GM18867 (cell line): ENCODE results near the gene KCTD7.
"Not testable (repeated sequence)": the region's sequence is repeated elsewhere in the genome, so short reads cannot be mapped to it uniquely, and the experiment has no call there.

Experiments
- ATAC-seq: cut with Tn5 transposase; IDR thresholded peaks from one replicate; pipeline ENCODE4 v1.9.1; 2021; ENCODE audit warnings: mild to moderate bottlenecking, moderate library complexity; ENCODE audit not compliant: unreplicated experiment

KCTD7 gene

GRCh38 chr7:66615699-66616098, 13.0 kb upstream of the KCTD7 start:
- ATAC-seq, result no peak

DNA sequence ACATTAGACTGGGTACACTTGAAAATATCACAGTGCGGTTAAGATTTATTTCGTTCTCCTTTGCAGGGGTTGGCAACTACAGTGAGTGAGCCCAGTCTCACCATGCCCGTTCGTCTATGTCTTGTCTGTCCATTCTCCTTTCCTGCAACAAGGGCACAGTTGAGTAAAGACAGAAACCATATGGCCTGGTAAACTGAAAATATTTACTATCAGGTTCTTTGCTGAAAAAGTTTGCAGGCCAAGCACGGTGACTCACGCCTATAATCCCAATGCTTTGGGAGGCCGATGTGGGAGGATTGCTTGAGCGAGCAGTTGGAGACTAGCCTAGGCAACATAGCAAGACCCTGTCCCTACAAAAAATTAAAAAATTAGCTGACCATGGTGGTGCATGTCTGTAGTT, 11.4 kb upstream of the KCTD7 start:
- no peak for ATAC-seq

DNA sequence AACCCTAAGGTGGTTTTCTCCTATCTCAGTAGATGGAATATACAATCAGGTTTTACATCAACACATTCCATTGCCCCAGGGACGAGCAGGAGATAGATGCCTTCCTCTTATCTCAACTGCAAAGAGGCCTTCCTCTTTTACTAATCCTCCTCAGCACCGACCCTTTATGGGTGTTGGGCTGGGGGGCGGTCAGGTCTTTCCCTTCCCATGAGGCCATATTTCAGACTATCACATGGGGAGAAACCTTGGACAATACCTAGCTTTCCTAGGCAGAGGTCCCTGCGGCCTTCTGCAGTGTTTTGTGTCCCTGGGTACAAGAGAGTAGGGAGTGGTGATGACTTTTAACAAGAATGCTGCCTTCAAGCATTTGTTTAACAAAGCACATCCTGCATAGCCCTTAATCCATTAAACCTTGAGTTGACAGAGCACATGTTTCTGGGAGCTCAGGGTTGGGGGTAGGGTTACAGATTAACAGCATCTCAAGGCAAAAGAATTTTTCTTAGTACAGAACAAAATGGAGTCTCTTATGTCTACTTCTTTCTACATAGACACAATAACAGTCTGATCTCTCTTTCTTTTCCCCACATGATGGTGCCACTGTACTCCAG, 9.2 kb upstream of the KCTD7 start:
- ATAC-seq, result not testable (repeated sequence)

- no peak for ATAC-seq
Observed at GRCh38 chr7:66626331-66626934, 2.2 kb upstream of the KCTD7 start.

DNA sequence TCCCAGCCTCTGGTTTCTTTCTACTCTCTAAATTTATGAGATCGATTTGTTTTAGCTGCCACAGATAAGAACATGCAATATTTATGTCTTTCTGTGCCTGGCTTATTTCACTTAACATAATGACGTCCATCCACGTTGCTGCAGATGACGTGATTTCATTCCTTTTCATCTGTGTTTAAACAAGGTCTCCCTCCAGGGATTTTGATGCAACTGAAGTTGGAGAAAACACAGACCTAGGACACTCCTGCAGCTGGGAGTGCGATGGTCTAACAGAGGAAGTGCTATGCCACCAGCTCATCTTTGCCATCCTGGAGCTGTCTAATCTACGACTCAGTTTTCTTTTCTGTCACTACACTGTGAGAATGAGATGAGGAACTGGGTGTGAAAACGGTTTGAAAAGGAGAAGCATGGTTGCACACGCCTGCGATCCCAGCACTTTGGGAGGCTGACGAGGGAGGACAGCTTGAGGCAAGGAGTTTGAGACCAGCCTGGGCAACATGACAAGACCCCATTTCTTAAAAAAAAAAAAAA, 1.5 kb upstream of the KCTD7 start:
- no peak for ATAC-seq

DNA sequence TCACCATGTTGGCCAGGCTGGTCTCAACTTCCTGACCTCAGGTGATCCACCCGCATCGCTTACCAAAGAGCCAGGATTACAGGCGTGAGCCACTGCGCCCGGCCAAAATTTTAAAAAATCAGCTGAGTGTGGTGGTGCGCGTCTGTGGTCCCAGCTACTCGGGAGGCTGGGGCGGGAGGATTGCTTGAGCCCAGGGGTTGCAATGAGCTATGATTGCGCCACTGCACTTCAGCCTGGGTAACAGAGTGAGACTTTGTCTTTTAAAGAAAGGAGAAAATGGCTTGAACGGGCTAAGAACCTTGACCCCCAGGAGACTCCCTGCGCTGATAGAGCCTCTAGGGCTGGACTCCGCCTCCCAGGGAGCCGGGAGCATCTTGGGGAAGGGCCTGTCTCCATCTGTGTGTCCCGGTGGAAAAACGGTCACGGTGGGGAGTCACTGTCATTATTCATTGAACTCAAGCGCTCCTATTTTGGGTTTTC, 760 bp upstream of the KCTD7 start:
- peak; percentile 0 for ATAC-seq

GRCh38 chr7:66629222-66630062, 761 bp downstream of the KCTD7 start:
- ATAC-seq, result no peak

DNA sequence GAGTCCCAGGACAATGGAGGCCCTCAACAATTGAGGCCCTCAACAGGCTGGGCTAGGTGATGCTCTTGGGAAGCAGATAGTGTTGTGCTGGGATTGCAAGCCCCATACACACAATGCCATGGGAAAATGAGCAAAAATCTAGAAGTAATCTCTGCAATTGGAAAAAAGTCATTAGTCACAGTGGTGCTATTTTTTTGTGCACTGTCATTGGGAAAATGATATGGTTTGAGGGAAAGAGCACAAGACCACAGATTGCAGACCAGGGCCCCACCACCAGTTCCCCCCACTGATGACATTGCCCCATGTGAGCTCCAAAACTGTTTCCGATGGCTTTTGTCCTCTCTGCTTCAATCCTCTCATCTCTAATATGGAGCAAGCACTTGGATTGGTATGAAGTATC, 1.9 kb downstream of the KCTD7 start:
- no peak for ATAC-seq

- ATAC-seq, result no peak
Observed at GRCh38 chr7:66631471-66631870, 2.8 kb downstream of the KCTD7 start.

DNA sequence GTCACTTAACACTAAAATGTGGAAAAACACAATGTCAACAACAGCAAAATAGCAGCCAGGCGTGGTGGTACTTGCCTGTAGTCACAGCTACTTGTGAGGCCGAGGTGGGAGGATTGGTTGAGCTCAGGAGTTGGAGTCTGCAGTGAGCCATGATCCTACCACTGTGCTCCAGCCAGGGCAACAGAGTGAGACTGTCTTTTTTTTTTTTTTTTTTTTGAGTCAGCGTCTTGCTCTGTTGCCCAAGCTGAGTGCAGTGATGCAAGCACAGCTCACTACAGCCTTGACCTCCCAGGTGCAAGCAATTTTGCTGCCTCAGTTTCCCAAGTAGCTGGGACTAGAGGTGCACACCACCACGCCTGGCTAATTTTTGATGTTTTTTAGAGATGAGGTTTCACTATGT, 6.1 kb downstream of the KCTD7 start:
- no peak for ATAC-seq

- ATAC-seq, result peak; percentile 19
Observed at GRCh38 chr7:66635322-66635981, 6.8 kb downstream of the KCTD7 start.

DNA sequence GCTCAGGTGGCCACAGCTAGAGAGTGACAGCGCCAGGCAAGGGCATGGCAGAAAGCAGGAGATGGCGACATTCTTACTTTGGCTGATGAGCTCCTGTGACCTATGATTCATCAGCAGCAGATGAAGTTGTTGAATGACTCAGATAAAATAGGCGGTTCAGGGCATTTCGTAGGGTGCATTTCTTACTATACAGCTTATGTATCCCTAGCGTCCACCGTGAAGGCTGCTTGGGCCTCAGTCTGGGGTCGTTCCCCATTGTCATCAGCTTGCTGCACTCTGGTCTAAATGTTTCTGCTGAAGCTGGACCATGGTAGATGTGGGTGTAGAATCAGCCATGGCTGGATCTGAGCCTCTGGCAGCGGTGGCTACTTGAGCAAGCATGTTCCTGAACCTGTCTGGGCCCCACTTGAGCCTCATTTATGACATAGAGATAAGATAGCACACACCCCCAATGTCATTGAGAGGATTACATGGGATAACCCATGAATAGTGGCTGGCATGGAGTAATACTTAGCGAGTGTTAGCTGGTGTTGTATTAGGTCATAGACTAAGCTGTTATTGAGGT, 7.4 kb downstream of the KCTD7 start:
- peak; percentile 40 for ATAC-seq

DNA sequence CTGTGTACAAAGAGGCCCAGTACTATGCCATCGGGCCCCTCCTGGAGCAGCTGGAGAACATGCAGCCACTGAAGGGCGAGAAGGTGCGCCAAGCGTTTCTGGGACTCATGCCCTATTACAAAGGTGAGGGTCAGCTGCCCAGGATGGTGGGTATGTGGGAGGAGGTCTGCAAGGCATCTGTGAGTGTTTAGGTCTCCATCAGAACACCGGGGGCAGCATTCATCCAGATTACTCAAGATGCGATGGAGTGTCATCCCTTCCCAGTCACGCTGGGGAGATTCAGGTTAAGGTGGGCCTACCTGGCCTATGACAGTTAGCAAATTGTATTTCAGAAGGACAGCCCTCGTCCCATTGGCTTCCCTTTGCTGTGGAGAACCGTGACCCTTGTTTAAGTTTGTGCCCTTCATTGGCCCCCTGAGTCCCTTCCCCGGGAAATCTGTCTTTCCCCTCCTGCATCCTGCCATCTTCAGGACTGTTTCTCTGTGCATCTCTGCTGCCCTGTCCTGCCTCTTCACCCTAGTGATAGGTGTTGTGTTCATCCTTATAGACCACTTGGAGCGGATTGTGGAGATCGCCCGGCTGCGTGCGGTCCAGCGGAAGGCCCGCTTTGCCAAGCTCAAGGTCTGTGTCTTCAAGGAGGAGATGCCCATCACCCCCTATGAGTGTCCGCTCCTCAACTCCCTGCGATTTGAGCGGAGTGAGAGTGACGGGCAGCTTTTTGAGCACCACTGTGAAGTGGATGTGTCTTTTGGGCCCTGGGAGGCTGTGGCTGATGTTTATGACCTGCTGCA, 9.8 kb downstream of the KCTD7 start:
- no peak for ATAC-seq

- ATAC-seq, result no peak
Observed at GRCh38 chr7:66639773-66640172, 11.1 kb downstream of the KCTD7 start.

DNA sequence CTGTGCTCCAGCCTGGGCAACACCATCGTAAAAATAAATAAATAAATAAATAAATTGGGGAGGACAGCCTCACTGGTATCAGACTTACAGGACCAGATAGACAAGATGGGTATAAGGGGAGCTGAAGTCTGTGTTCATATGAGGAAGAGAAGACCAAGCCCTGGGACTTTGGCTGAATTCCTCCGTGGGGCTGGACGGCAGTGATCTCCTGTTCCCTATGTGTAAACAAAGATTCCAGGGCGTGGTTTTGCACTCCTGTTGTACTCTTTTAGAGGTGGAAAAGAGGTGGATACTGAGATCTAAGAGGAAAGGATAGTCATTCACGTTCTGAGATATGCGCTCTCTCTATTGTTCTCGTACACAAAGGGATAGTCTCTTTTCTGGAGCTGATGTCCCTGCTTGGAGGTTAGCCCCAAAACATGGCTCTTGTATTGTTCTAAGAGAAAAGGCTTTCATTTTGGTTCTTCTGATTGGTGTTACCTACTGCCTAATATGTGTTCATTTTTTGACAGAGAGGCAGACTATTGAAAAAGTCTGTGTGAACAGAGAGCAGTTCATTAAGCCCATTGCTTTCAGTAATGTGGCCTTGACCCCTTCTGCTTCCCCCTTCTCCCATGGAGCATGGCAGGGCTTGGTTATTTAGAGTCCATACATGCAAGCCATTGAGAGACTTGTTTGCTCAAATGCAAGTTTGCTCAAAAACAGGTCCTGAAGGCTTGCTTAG, 12.3 kb downstream of the KCTD7 start:
- ATAC-seq, result no peak

- ATAC-seq, result no peak
Observed at GRCh38 chr7:66641526-66641871, 12.8 kb downstream of the KCTD7 start.

DNA sequence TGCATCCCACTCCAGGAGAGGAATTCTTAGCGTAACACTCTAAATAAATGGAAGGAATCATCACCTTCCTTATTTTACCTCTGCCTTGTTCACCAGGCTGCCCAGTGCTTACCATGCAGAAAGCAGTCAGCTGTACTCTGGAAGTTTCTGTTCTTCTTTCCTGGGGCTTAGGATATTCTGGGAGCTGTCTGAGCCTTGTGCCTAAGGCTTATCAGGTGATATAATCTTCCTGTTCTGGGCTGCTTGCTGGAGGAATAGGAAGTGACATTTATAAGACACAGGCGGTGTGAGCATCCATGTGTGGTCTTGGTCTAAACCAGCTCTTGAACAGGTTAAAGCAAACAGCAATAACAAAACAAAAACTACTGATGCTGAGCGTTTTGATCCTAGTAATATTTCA, 13.5 kb downstream of the KCTD7 start:
- no peak for ATAC-seq

DNA sequence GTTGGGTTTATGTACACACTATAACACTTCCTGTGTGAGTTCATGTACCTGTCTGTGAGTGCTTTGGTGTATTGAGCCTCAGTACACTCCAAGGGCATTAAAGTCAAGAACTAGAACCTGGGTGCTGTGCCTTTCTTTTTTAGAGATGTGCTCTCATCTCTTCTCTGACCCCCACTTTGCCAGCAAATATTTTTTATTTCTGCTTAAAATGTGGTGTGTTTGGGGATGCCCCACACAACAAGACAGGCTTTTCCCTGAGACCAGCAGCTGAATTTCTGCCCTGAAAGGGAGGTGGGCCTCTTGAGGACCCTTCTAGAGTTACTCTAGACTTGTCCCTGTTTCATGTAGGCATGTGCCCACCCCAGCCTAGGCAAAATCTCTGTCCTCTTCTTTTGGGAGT, 14.3 kb downstream of the KCTD7 start:
- no peak for ATAC-seq

GRCh38 chr7:66643395-66643794, 14.7 kb downstream of the KCTD7 start:
- no peak for ATAC-seq

GRCh38 chr7:66651026-66651425, 22.3 kb downstream of the KCTD7 start:
- ATAC-seq, result not testable (repeated sequence)
